ENCODE data around the gene THAP2.

Gene THAP2

DNA sequence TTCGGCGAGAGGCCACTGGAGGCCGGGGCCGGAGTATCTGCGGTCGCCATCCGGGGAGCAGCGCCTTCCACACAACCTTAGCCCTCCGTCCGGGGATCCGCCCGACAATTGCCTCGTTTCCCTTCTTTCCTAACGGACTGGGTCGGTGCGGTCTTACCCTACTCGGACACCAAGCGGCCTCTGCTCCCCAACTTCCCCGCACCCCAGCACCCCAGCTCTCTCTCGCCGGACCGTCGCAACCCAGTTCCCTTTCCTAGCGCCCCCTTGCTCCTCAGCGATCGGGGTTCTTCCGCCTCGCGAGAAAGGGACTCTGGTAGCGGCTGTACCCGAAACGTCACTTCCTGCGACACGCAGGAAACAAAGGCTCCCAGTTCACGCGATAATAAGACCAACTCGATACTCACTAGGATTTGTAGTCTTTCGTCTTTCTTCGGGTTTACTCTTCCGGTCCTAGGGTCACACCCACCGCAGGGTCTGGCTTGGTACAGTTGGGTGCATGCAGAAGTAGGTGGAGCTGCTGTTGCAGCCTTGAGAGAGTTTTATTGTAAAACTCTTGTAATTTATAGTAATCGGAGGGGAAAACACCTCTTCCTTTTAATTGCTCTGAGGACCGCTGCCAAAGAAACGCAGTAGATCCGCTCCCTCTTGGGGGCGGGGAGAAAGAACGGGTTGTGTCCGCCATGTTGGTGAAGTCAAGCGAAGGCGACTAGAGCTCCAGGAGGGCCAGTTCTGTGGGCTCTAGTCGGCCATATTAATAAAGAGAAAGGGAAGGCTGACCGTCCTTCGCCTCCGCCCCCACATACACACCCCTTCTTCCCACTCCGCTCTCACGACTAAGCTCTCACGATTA lies at the start of gene THAP2, which contains the start of gene ZFC3H1:
Gene THAP2, plus strand, starts transcription at position 741 of the 850 bp plus-strand sequence. CDS start 209 bp downstream, outside the sequence.
Gene ZFC3H1, minus strand, starts transcription at position 288 of the 850 bp plus-strand sequence. Its CDS starts 238 bp downstream, at position 50.
- DNase-seq, result peak; percentile 97

GRCh38 chr12:71621938-71622337 lies 42.2 kb upstream of the THAP2 start:
- no peak for DNase-seq

- no peak for DNase-seq
Observed at GRCh38 chr12:71625476-71625875, 38.6 kb upstream of the THAP2 start.

DNA sequence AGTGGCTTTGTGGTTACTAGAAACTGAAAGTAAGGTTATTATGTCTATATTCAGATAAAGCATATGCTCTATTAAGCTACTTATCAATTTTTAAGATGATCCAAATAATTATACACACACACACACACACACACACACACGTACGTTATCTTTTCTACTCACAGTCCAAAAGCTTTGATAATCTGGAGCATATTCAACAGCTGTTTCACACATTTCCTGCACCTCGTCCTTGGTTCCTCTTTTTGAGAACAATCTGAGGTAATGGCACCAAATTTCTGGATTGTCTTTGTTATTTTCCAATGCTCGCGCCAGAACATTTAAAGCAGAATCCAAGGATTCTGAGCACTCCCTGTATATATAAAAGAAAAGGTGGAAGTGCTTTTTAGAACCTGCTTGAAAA lies 38.0 kb upstream of the THAP2 start:
- DNase-seq, result no peak

- DNase-seq, result no peak
Observed at GRCh38 chr12:71626768-71627167, 37.3 kb upstream of the THAP2 start.

- no peak for DNase-seq
Observed at GRCh38 chr12:71627438-71628002, 36.6 kb upstream of the THAP2 start.

DNA sequence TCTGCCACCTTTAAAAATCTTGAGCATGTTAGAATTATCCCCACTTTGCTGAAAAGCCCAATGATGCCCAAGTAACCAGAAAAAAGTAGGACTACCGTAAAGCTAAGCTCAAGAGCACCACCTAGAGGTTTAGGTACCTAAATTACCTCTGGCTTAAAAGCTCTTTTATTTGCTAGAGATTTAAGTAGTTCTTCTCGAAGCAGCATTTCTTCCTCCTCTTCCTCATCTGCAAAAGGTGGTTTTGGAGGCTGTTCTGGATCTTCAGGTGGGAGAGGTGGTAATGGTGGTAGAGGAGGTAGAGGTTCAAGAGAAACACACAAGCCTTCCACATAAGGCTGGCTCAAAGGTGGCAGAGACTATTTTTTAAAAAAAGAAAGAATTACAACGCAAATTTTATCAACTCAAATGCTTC lies 27.4 kb upstream of the THAP2 start:
- DNase-seq, result peak; percentile 60

DNA sequence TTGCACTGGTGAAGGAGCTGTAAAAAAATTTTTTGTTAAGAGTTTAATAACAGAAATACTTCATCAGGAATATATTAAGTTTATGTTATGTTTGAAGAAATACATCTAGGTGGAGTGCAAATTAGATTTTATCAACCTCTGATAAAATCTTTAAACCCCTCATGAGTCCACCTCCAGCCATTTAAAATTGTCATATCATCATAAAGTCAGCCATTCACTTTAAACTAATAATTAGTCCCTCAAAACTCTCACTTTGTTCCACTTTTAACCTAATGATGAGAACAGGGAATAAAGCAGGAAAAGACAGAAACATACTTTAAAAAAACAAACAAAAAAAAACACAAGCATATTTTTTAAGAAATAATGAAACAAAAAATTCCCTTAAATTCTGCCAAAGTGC lies 25.6 kb upstream of the THAP2 start:
- no peak for DNase-seq

GRCh38 chr12:71639341-71639760 lies 24.8 kb upstream of the THAP2 start:
- DNase-seq, result no peak

DNA sequence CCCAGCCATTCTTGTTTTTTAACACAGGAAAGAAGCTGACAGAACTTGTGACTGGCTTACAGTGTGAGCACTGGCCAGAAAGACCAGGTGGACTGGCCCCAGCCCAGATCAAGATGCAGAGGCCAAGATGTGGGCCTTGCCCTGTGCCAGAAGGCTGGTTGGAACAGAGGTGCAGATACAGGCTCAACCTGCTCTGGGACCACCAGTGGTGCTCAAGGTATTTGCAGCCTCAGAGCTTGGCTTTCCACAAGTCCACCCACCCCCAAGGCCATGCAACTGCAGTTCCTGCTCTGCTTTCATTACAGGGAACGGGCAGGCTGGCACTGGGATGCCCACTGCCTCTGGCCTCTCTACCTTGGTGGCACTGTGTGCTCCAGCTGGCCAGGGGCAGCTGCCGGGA lies 23.8 kb upstream of the THAP2 start:
- no peak for DNase-seq

GRCh38 chr12:71641390-71641789 lies 22.7 kb upstream of the THAP2 start:
- no peak for DNase-seq

DNA sequence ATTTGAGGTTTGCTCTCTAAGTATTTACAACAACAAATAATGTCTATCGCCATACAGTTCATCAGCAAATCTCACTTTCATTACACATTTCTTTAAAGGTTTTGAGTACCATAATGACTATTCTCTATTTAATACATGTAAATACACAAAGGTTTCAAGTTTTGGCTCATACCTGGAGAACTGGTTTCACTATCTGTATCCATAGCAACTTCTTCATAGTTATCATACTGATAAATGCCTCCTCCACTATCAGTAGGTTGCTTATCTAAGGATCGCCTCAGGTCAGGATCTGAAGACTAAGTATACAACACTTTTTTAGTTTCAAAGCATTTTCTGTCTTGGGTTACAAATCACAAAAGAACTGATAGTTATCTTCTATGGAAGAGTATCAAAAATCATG lies 21.8 kb upstream of the THAP2 start:
- peak; percentile 52 for DNase-seq

DNA sequence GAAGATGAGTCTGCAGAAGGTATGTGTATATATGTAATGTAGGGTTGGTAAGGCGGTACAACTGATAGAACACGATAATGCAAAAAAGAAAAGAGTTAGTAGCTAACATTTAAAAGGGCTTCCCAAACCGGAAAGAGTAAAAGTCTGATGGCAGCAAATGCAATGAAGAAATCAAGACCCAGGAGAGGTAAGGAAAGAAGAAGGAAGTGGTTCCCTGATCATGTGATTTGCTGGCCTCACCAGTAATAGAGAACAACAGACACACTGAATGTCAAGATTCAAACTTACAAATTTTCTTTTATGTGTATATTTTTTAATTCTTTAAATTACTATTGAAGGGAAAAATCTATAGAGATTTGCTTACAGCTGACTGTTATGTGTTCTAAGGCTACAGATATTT lies 18.8 kb upstream of the THAP2 start:
- no peak for DNase-seq

GRCh38 chr12:71646512-71646911 lies 17.6 kb upstream of the THAP2 start:
- no peak for DNase-seq

GRCh38 chr12:71648537-71648936 lies 15.6 kb upstream of the THAP2 start:
- no peak for DNase-seq

DNA sequence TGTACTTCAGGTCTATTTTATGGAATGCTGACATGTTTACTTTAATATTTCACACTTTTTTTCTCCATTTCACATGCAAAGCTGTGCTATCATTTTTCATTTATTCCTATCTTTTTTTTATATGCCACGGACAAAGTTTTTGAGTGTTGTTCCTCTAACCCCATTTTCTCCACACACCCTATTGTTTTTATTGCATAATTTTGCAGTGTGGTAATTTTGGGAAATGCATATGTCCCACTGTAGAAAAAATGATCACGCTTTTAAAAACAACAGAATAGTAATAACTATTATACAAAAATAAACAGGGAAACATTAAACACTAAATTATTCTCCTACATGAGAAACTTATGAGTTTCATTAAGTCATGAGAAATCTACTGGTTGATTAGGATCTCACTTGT lies 14.7 kb upstream of the THAP2 start:
- DNase-seq, result no peak

DNA sequence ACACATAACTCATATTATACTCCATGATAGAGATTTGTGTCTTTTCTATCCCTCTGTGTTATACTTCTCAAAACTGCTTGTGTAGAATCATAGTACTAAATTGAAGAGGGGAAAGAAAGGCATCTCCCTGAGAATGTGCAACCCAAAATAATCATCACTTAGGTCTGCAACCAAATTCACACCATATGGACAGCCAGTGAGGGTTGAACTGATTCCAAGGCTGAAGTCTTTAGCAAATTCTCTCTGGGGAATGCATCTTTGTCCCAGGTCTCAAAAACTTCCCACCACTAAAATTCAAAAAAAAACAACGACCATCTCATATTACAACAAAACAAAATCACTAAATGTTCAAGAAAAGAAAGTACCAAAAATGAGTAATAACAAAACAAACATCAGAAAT lies 11.4 kb upstream of the THAP2 start:
- no peak for DNase-seq

GRCh38 chr12:71653137-71653536 lies 11.0 kb upstream of the THAP2 start:
- no peak for DNase-seq

DNA sequence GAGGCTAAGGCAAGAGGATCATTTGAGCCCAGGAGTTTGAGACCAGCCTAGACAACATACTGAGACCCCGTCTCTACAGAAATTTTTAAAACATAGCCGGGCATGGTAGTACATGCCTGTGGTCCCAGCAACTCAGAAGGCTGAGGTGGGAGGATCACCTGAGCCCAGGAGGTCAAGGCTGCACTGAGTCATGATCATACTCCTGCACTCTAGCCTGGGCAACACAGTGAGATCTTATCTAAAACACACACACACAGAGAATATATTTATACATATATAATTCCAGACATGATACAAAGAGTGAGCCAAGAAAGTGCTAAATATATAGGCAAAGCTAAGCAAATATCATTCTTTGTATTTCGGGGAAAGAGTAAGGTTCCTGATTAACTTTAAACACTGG lies 9.9 kb upstream of the THAP2 start:
- DNase-seq, result no peak

GRCh38 chr12:71655495-71655894 lies 8.6 kb upstream of the THAP2 start:
- no peak for DNase-seq

GRCh38 chr12:71655907-71656306 lies 8.2 kb upstream of the THAP2 start:
- DNase-seq, result no peak

- DNase-seq, result no peak
Observed at GRCh38 chr12:71656740-71657139, 7.4 kb upstream of the THAP2 start.

- no peak for DNase-seq
Observed at GRCh38 chr12:71661977-71662530, 2.0 kb upstream of the THAP2 start.
